Fibroblast of pulmonary artery (primary cell): Measurements from ENCODE around the gene HPSE2.

Experiments
- DNase-seq: peaks from one replicate; pipeline ENCODE4 v3.0.0-alpha.2; 2010; ENCODE audit warnings: low read depth
- H3K4me3 ChIP-seq: replicated peaks from 2 replicates; pipeline ENCODE4 v1.5.1; 2011; ENCODE audit warnings: low read depth, mild to moderate bottlenecking, control low read depth, low read length, moderate library complexity
- TF ChIP-seq, protein P1 (sequence below): IDR thresholded peaks from 2 replicates; pipeline ENCODE4 v1.5.1; 2011; ENCODE audit warnings: mild to moderate bottlenecking, control low read depth, low read length, inconsistent platforms; ENCODE audit errors: missing control alignments

HPSE2 gene

DNA sequence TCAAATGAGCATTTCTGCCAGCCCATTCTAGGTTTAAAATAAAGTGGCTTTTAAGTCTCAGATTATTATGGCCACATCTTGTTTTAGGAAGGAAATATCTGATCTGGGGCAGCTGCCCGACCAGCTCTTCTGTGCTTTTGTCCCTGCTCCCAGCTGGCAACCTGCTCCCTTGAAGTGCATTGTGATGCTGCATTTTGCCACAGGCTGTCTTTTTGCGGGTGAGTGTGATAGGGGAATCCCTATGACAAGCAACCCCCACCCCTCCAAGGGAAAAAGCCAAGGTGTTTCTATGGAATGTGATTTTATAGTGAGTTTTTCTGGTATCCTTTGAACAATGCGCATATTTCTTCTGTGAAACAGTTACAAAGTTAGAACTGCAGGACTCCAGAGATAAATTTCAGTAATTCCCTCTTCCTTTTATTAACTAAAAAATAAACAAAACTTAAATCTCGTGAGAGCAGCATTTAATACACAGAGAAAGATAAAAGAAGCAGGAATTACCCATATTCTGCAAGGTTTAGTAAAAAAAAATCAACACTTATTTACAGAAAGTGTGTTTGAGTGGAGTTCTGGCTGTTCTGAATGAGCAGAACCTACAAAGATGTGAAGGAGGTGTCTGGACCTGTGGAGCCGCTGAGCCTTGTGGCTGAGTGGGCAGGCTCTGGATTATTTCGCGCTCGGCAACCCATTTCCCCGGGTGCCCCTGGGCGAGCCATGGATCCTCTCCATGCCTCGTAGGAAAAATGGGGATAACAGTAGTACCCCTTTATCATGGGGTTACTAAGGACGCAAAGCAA lies 778.8 kb downstream of the HPSE2 start:
- TF ChIP-seq, protein P1, sequence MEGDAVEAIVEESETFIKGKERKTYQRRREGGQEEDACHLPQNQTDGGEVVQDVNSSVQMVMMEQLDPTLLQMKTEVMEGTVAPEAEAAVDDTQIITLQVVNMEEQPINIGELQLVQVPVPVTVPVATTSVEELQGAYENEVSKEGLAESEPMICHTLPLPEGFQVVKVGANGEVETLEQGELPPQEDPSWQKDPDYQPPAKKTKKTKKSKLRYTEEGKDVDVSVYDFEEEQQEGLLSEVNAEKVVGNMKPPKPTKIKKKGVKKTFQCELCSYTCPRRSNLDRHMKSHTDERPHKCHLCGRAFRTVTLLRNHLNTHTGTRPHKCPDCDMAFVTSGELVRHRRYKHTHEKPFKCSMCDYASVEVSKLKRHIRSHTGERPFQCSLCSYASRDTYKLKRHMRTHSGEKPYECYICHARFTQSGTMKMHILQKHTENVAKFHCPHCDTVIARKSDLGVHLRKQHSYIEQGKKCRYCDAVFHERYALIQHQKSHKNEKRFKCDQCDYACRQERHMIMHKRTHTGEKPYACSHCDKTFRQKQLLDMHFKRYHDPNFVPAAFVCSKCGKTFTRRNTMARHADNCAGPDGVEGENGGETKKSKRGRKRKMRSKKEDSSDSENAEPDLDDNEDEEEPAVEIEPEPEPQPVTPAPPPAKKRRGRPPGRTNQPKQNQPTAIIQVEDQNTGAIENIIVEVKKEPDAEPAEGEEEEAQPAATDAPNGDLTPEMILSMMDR = no peak
- no peak overlapping the region for H3K4me3 ChIP-seq
- no peak for DNase-seq

- no peak overlapping the region for H3K4me3 ChIP-seq
- TF ChIP-seq, protein P1 = no peak
- no peak for DNase-seq
Observed at GRCh38 chr10:98456043-98456570, 779.5 kb downstream of the HPSE2 start.

DNA sequence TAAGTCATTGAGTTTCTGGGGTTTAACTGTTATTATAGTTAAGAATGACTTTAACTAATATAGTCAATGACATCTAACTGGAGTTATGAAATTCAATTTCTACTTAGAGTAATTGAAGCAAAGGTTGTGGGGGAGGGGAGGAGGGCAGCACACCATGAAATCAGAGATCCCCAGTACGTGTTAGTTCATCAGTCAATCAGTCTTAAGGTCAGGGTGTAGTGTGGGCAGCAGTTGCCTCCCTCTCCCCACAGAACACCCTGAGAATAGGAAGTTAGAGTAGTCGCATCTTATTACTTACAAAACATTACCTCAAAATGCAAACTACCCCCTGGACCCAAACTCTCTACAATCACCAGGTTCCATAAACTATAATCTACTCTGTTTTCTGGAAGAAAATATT lies 781.9 kb downstream of the HPSE2 start:
- TF ChIP-seq, protein P1 = no peak
- no peak overlapping the region for H3K4me3 ChIP-seq
- DNase-seq = no peak

DNA sequence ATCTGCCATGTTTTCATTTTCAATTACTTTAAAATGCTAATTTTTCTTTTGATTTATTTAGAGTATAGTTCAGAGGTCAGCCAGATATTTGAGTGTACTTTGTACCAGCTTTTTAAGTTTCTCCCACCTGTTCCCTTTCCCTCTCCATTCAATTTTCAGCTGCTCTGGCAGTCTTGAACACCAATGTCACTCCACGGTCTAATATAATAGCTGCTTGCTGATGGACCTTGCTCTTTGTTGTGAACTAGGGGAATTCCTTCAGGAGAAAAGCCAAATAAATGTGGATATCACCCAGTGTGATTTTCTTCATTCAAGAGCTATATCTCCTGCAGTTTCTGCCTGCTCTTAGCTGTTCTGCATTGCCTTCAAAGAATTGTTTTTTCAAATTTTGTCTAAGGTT lies 785.0 kb downstream of the HPSE2 start:
- DNase-seq = no peak
- TF ChIP-seq, protein P1 = no peak
- H3K4me3 ChIP-seq = no peak overlapping the region

GRCh38 chr10:98449287-98449686 lies 786.4 kb downstream of the HPSE2 start:
- no peak for DNase-seq
- TF ChIP-seq, protein P1 = no peak
- no peak overlapping the region for H3K4me3 ChIP-seq

DNA sequence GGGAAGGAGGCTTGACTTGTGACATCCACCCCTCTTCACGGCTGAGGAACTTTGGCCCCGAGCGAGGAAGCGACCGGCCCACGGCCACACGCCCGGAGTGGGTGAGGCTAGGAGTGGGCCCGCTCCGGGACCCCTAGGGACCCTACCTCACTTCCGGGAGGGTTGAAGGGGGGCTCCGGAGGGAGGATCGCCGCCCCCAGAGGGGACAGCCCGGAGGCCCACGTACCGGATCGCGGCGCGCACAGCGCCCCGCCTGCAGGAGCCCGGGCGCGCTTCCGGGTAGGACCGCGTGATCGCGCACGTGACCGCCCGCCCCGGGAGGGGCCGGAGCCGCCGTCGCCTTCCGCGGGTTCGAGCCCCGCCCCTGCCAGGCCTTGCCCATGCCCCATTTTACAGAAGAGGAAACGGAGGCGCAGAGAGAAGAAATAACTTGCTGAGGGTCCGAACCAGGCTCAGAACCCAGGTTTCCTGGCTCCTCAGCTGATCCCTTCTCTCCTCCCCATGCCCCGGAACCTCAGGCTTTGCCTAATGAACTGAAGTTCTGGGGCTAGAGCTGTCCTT lies 788.9 kb downstream of the HPSE2 start, which contains the start of gene HPS1:
HPS1 (minus strand) TSS at position 275 of the 561 bp plus-strand sequence. CDS start 3,695 bp downstream, outside the sequence.
- peak within 1 kb of the TSS; percentile 84 for H3K4me3 ChIP-seq
- DNase-seq = peak; percentile 73
- TF ChIP-seq, protein P1 = no peak
